GM18867 (cell line): ENCODE results near the gene KRT27.

Experiments
- ATAC-seq: cut with Tn5 transposase; IDR thresholded peaks from one replicate; pipeline ENCODE4 v1.9.1; 2021; ENCODE audit warnings: mild to moderate bottlenecking, moderate library complexity; ENCODE audit not compliant: unreplicated experiment

The KRT27 gene

DNA sequence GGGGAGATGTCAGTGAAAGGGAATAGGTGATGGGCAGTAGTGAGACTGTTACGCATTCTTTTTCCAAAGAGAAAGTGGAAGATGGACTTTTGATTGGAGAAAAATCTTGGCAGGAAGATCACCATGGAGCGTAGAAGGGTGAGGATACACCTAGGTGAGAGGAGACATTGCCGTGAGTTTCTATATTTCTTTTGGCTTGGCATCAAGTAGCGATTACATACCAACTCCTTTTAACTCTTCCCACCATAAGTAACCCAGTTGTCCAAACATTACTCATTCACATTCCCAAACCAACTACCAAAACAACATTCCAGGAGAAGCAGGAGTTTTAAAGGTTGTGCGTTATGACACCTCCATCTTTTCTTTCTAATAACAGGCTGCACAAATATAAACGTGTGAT is 28.1 kb upstream of the KRT27 start:
- no peak for ATAC-seq

- ATAC-seq = no peak
These were observed 27.5 kb upstream of the KRT27 start for GRCh38 chr17:40809721-40810421.

- no peak for ATAC-seq
These were observed 23.8 kb upstream of the KRT27 start for GRCh38 chr17:40806131-40806530.

GRCh38 chr17:40803617-40804082 is 21.3 kb upstream of the KRT27 start:
- ATAC-seq = peak; percentile 42

DNA sequence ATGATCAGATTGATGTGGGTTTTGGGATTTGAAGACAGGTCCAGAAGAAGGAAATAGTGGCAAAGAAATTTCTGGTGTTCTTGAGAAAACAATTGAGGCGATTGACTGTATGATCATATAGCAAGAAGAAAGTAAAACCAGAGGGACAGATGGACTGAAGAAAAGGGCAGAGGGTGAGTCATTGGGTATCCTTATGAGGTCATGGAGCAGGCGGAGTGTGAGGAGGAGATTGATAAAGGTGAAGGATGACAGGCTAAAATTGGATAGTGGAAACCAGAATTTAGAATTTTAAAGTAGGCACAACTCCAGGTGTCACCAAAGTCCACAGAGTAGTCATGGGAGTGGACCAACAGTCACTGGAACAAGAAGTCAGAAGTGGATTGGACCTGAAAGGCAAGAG is 18.8 kb upstream of the KRT27 start:
- ATAC-seq = no peak

- no peak for ATAC-seq
These were observed 18.0 kb upstream of the KRT27 start for GRCh38 chr17:40800381-40800780.

DNA sequence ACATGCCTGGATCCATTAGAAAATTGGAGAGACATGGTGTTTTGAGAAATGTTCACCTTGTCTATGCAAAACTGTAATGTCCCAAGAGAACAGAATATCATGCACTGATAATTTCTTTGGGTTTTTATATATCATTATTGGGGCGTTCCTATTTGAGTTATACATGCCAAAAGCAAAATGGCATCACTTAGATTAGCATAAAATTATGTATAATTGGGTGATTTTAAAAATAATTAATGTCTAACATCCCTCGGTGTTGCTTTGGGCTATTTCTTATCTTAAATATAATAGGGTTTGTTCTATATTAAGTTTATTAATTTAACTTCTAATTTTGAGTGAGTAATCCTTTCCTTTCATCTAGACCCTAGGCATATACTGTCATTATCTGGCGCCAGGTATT is 17.5 kb upstream of the KRT27 start, which contains the start of gene KRT28:
KRT28 (minus strand) TSS at position 101 of the 400 bp plus-strand sequence; CDS start at position 35, 66 bp downstream.
- ATAC-seq = no peak

GRCh38 chr17:40796846-40797245 is 14.5 kb upstream of the KRT27 start:
- no peak for ATAC-seq

DNA sequence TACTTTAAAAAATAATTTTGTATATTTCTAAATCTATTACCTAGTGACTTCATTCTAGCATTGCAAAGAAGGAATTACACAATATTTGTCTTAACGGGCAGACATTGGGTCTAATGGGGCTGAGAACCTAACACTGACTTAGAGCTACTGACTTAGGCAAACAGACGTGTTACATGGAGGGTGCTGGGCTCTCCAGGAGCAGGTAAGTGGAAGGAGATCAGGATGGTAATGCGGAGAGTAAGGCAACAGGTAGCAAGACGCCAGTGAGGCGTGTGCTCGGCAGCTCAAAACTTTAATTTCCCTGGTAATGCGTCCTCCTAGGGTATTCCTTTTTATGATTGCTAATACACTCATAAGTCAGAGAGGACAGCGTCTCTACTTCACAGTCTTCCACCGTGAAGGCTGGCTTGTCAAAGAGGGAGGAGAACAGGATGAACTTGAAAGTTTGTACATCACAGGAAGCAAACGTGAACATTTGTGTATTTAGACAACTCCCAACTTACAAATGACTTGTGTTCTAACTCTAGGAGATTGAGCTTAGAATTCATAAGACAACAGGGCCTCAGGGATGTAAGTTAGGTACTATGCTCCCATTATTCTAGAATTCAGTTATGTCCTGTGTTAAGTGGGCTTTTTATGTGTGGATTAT is 12.8 kb upstream of the KRT27 start:
- ATAC-seq = no peak

GRCh38 chr17:40794466-40794865 is 12.1 kb upstream of the KRT27 start:
- no peak for ATAC-seq

DNA sequence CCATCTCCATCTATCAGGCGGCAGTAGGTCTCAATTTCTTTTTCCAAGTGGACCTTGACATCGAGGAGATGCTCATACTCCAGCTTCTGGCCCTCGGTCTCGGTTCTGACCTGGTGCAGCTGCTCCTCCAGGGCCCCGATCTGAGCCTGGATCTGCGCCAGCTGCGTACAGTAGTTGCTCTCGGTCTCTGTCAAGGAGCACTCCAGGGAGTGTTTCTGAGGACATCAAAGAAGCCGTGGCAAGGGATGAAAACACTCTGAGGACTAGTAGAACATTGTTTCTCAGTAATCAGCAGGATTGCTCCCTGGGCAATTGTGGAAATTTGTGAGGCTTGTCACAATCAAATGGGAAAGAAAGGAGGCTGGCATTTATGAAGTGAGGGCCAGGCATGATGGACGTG is 11.5 kb upstream of the KRT27 start:
- ATAC-seq = no peak

DNA sequence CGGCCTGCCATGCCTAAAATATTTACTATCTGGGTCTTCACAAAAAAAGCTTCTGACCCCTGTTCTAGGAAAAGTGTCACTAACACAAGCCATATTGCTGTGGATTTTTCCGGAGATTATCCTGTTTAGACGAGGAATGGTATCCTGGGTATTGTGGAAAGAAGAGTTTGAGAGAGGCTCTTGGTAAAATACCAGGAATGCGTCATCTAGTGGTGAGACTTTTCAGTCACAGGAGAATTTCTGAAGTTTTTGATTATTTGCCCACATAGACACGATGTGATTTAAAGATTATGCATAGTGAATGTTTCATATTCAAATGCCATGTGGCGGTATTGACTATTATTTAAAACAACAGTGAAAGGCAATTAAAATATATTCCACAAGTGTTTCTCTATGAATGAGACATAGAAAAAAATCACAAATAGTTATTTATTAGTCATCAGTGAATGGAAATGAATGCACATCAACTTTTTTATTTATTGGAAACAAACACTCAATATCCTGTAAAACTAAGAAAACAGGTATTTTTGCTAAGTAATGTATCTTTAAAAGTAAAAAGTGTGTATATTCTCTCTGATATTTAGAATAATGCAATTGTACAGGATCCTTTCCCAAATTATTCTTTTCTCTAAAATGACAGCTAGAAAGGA is 9.6 kb upstream of the KRT27 start:
- no peak for ATAC-seq

GRCh38 chr17:40791111-40791510 is 8.8 kb upstream of the KRT27 start:
- no peak for ATAC-seq

GRCh38 chr17:40779181-40779909 is 3.0 kb downstream of the KRT27 start:
- no peak for ATAC-seq

DNA sequence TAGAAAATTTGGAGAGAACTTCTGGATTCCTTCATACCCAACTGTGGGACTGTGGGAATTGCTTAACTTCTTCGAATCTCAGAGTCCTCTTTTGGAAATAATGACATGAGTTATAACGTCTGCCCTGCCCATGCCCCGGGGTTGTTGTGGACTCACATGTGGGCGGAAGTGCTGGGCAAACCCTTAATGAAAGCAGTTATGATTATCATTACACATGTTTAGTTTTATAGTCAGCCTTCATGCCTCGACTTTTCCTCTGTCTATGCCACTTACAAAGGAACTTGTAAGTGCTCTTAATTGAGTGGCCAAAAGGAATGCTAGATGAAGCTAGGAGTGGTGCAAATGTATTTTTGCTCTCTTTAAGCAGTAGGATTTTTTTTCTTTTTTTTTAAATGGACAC is 3.9 kb downstream of the KRT27 start:
- ATAC-seq = no peak

DNA sequence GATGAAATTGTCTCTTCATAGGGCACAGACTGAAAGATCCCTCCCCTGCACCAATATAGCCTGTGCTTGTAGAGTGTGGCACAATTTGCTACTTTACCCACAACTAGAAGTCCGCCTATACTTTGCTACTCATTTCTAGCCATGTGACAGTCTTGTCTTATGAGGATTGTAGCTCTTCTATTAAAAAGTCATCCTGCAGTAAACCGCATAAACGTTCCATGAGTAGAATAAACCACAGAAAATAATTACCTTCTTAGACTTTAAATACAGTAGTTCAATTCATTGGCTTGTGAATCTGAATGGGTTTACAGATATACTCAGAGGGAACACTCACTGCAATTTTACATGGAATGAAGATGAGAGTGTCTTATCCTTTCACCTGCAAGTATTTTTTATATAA is 4.4 kb downstream of the KRT27 start:
- ATAC-seq = no peak

- ATAC-seq = no peak
These were observed 4.9 kb downstream of the KRT27 start for GRCh38 chr17:40777459-40777858.

- no peak for ATAC-seq
These were observed 6.4 kb downstream of the KRT27 start for GRCh38 chr17:40775945-40776344.

- ATAC-seq = no peak
These were observed 10.2 kb downstream of the KRT27 start, which contains the start of gene KRT26 for GRCh38 chr17:40772101-40772500. TSS of gene KRT26 (minus strand) at chr17:40772201. CDS start at chr17:40772113, 88 bp downstream.

- ATAC-seq = no peak
These were observed 16.7 kb downstream of the KRT27 start for GRCh38 chr17:40765657-40766056.

DNA sequence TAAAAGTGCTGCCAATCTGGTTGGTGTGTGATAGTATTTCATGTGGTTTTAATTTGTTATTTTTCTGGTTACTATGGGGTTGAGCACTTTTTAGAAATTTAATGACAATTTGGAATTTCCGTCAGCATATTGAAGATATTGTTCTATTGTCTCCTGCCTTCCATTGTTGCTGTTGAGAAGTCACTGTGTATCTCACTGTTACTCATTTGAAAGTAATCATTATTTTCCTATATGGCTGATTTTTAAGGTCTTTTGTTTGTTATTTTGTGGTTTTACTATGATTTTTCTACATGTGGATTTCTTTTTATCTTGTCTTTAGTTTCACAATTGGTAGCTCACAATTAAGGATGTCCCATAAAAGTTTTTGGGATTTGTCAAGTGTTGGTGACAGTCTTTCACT is 18.6 kb downstream of the KRT27 start:
- no peak for ATAC-seq
